Trophoblast cell (in vitro differentiated cells and primary cell): ENCODE results near the gene TMEM185B.

Experiments
- DNase-seq, 2 donors: peaks; one replicate each; pipeline ENCODE4 v3.0.0-alpha.2; 2016
- H2AFZ ChIP-seq: 2 replicates; pipeline ENCODE4 v1.6.1; 2013; ENCODE audit warnings: low read length, moderate library complexity, mild to moderate bottlenecking; ENCODE audit not compliant: insufficient read depth, poor library complexity
- H2AK5ac ChIP-seq: 2 replicates; pipeline ENCODE4 v1.6.1; 2013; ENCODE audit warnings: mild to moderate bottlenecking, low read length
- H2BK120ac ChIP-seq: 2 replicates; pipeline ENCODE4 v1.6.1; 2013; ENCODE audit warnings: low read length, mild to moderate bottlenecking, moderate library complexity; ENCODE audit not compliant: insufficient read depth, poor library complexity
- H2BK12ac ChIP-seq: 2 replicates; pipeline ENCODE4 v1.6.1; 2013; ENCODE audit warnings: mild to moderate bottlenecking, low read length, moderate library complexity
- H2BK5ac ChIP-seq: 2 replicates; pipeline ENCODE4 v1.6.1; 2013; ENCODE audit warnings: low read length, low read depth, moderate library complexity, mild to moderate bottlenecking; ENCODE audit not compliant: poor library complexity
- H3K14ac ChIP-seq: 2 replicates; pipeline ENCODE4 v1.6.1; 2013; ENCODE audit warnings: mild to moderate bottlenecking, low read length
- H3K18ac ChIP-seq: 2 replicates; pipeline ENCODE4 v1.6.1; 2013; ENCODE audit warnings: mild to moderate bottlenecking, low read length
- H3K23ac ChIP-seq: 2 replicates; pipeline ENCODE4 v1.6.1; 2013; ENCODE audit warnings: low read length
- H3K27ac ChIP-seq: 2 replicates; pipeline ENCODE4 v1.5.1; 2013; ENCODE audit warnings: low read depth, mild to moderate bottlenecking, inconsistent platforms, low read length, moderate library complexity
- H3K27me3 ChIP-seq: 2 replicates; pipeline ENCODE4 v1.6.1; 2013; ENCODE audit warnings: inconsistent platforms, mild to moderate bottlenecking, low read length, moderate library complexity; ENCODE audit not compliant: insufficient read depth
- H3K36me3 ChIP-seq, 2 experiments: 1 replicate in 1 of 2; 2 replicates in 1 of 2; pipeline ENCODE4 v1.6.1; 2013; ENCODE audit warnings: low read length in 2 of 2, mild to moderate bottlenecking in 2 of 2, moderate library complexity in 1 of 2; ENCODE audit not compliant: insufficient read depth in 2 of 2, control insufficient read depth in 1 of 2
- H3K4ac ChIP-seq: 2 replicates; pipeline ENCODE4 v1.6.1; 2013; ENCODE audit warnings: low read depth, mild to moderate bottlenecking, low read length, moderate library complexity
- H3K4me1 ChIP-seq, 2 experiments: 1 replicate in 1 of 2; 2 replicates in 1 of 2; pipeline ENCODE4 v1.6.1; 2013; ENCODE audit warnings: low read length in 2 of 2, mild to moderate bottlenecking in 2 of 2, moderate library complexity in 1 of 2; ENCODE audit not compliant: insufficient read depth in 2 of 2, control insufficient read depth in 1 of 2
- H3K4me2 ChIP-seq: 2 replicates; pipeline ENCODE4 v1.6.1; 2013; ENCODE audit warnings: inconsistent platforms, mild to moderate bottlenecking, low read length, moderate library complexity
- H3K4me3 ChIP-seq: 2 replicates; pipeline ENCODE4 v1.5.1; 2013; ENCODE audit warnings: mild to moderate bottlenecking, low read depth, low read length, inconsistent platforms
- H3K79me1 ChIP-seq: one replicate; pipeline ENCODE4 v1.6.1; 2013; ENCODE audit warnings: low read length
- H3K79me2 ChIP-seq: 2 replicates; pipeline ENCODE4 v1.6.1; 2013; ENCODE audit warnings: low read length, mild to moderate bottlenecking; ENCODE audit not compliant: control insufficient read depth, insufficient read depth, poor library complexity
- H3K9ac ChIP-seq: 2 replicates; pipeline ENCODE4 v1.6.1; 2013; ENCODE audit warnings: mild to moderate bottlenecking, low read length
- H3K9me3 ChIP-seq: 2 replicates; pipeline ENCODE4 v1.6.1; 2013; ENCODE audit warnings: low read depth, mild to moderate bottlenecking, control low read depth, inconsistent platforms, low read length; ENCODE audit not compliant: insufficient read depth
- H4K12ac ChIP-seq: 2 replicates; pipeline ENCODE4 v1.6.1; 2013; ENCODE audit warnings: low read depth, mild to moderate bottlenecking, low read length, moderate library complexity
- H4K8ac ChIP-seq: 2 replicates; pipeline ENCODE4 v1.6.1; 2013; ENCODE audit warnings: low read depth, mild to moderate bottlenecking, low read length, moderate library complexity
- H4K91ac ChIP-seq: one replicate; pipeline ENCODE4 v1.6.1; 2013; ENCODE audit warnings: low read depth, mild to moderate bottlenecking, low read length, moderate library complexity
- WGBS: extraction: QIAGEN DNeasy Blood & Tissue Kit; methylation state at CpG from one replicate; pipeline ENCODE4 v1.1.7; 2013; ENCODE audit warnings: missing lambda C conversion rate; ENCODE audit not compliant: insufficient read length, insufficient coverage; ENCODE audit errors: extremely low coverage; 5-methylcytosine and 5-hydroxymethylcytosine counted together

TMEM185B gene

DNA sequence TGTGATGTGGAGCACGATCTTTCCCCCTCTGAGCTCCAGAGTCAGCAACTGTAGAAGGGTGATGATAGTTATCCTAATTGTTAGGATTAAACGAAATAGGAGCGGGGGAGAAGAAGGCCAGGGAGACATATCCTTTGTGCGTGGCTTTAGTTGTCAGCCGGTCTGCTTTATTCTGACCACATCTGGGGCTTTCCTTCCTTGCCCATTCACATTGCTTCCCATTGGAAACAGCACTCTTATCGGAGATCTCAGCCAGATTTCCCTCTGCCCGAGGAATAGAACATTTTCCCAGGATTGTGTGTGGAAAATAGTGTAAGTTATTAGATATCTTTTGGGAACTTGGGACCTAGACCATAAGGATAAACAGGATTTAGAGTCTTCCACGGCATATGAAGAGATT is 31.0 kb upstream of the TMEM185B start:
- H2BK12ac ChIP-seq: no peak overlapping the region
- H2BK120ac ChIP-seq: no peak overlapping the region
- H2AFZ ChIP-seq: no peak overlapping the region
- peaks cover 4% of the 10 kb centered on the region for H3K27me3 ChIP-seq
- no peak overlapping the region for H2AK5ac ChIP-seq
- H3K4me2 ChIP-seq: peak overlapping the region; percentile 96
- peaks cover 2% of the 10 kb centered on the region in 2 experiments for H3K36me3 ChIP-seq
- no peak overlapping the region for H4K8ac ChIP-seq
- no peak overlapping the region for H3K18ac ChIP-seq
- H3K9me3 ChIP-seq: peaks cover 1% of the 10 kb centered on the region
- peaks cover 11% of the 10 kb centered on the region in 2 experiments for H3K4me1 ChIP-seq
- no CpG with 5 or more reads among the region's 8 CpGs for WGBS
- H3K14ac ChIP-seq: no peak overlapping the region
- H3K79me2 ChIP-seq: peaks cover 5% of the 10 kb centered on the region
- no peak overlapping the region for H2BK5ac ChIP-seq
- no peak overlapping the region for H3K23ac ChIP-seq
- no peak overlapping the region for H4K91ac ChIP-seq
- peak overlapping the region; percentile 29 for H3K4ac ChIP-seq
- H3K9ac ChIP-seq: no peak overlapping the region
- no peak overlapping the region for H4K12ac ChIP-seq
- H3K79me1 ChIP-seq: peaks cover 10% of the 10 kb centered on the region
- DNase-seq: no peak
- H3K4me3 ChIP-seq: no peak overlapping the region
- no peak overlapping the region for H3K27ac ChIP-seq

DNA sequence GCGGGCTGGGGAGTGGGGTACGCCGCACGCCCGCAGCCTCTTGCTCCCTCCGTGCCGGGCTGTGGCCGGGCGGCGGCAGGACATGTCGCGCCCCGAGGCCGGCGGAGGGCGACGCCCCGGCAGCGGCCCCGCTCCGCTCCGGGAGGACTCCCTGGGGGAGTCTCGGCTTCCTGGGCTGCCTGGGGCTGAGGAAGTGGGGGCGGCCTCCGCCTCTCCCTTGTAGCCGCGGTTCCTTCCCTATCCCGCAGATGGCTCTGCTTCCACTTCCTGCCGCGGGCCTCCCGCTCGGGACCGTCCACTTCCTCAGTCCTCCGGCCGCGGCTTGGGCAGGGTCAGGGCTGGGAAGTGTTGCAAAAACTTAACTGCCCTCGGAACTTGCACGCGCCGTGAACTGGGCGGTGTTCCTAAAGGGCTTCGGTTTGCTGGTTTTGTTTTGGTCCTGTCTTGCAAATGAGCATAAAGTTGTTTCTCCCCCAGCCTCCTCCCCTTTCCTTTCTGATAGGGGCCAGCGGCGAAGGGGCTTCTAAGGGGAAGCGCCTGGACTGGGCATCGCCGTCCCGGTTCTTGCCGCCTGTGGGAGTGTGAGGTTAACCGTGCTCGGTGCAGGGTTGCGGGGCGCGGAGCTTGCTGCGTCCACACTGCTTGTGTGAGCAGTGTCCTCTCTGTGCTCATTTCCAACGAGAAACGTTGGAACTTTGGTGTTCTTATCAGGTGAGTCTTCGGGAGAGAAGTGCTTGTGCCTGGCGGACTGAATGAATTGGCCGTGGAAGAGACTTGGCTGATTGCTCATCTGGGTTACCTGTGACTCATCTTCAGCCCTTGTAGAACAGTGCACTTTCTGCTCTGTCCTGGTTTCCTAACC is 30.1 kb upstream of the TMEM185B start:
- H2AK5ac ChIP-seq: no peak overlapping the region
- H2AFZ ChIP-seq: peak overlapping the region; percentile 84
- H3K9ac ChIP-seq: peak overlapping the region; percentile 82
- WGBS: no CpG with 5 or more reads among the region's 60 CpGs
- H2BK12ac ChIP-seq: peak overlapping the region; percentile 46
- peaks cover 1 to 2% of the 10 kb centered on the region in 2 experiments for H3K36me3 ChIP-seq
- peaks cover 5% of the 10 kb centered on the region for H3K79me2 ChIP-seq
- peak overlapping the region; percentile 96 for H3K4me2 ChIP-seq
- peak overlapping the region; percentile 43 for H4K12ac ChIP-seq
- peak overlapping the region; percentile 52 for H3K23ac ChIP-seq
- peak overlapping the region; percentile 82 for H3K27ac ChIP-seq
- H3K4me1 ChIP-seq: peaks cover 11% of the 10 kb centered on the region in 2 experiments
- peak; percentile 78 to 81 for DNase-seq
- peak overlapping the region; percentile 71 for H3K18ac ChIP-seq
- peak overlapping the region; percentile 90 for H3K4me3 ChIP-seq
- peaks cover 10% of the 10 kb centered on the region for H3K79me1 ChIP-seq
- H3K14ac ChIP-seq: peak overlapping the region; percentile 93
- H4K91ac ChIP-seq: peak overlapping the region; percentile 90
- peaks cover 4% of the 10 kb centered on the region for H3K27me3 ChIP-seq
- peak overlapping the region; percentile 89 for H2BK5ac ChIP-seq
- peak overlapping the region; percentile 55 for H2BK120ac ChIP-seq
- peak overlapping the region; percentile 51 for H3K4ac ChIP-seq
- H3K9me3 ChIP-seq: peaks cover 1% of the 10 kb centered on the region
- peak overlapping the region; percentile 84 for H4K8ac ChIP-seq

DNA sequence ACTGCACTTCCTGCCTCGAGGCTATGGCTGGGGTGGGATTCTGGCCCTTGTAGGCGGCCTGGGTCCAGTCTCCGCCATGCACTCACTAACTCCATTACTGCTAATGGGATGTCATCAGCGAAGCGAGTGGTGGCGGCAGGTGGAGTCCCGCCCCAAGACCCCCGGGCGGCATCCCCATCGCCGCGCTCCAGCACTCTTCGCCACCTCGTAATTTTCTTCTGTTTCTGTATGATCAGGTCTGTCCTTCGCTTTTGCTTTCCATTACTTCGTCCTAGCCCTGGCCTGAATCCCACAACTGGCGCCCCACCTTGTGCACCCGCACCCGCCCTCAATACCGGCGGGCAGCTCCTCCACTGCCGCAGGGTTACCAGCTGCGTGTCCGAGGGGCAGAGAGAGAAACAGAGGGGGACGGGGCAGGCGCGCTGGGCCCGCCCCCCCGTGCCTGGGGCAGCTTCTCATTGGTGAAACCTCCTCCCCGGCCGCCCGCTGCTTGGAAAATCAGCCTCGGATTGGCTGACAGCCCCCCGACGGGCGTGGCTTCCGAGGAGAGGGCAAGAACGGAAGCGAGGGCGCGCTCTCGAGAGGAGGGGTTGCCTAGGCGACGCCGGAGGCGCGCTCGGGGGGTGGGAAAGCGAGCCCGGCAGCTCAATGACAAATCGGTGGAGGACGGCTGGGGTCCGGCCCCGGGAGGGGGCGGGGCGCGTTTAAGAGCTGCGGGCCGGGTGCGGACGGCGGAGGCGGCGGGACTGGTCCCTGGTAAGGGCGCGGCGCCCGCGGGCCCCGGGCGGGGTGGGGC is 29.2 kb upstream of the TMEM185B start, which contains the start of gene RALB:
TSS of gene RALB (plus strand) at position 628 of the 796 bp plus-strand sequence. CDS start 25,813 bp downstream, outside the sequence.
- WGBS: no CpG with 5 or more reads among the region's 71 CpGs
- Histone ChIP-seq H3K23ac (peak within 1 kb of the TSS; percentile 52), H3K14ac (peak within 1 kb of the TSS; percentile 93), H3K4me2 (peak within 1 kb of the TSS; percentile 96), H4K8ac (peak within 1 kb of the TSS; percentile 84), H3K4me1 (peaks cover 11% of the 10 kb centered on the region in 2 experiments), H3K9ac (peak within 1 kb of the TSS; percentile 82), H3K36me3 (no peaks in the 10 kb centered on the region), H2AK5ac (no peak within 1 kb of the TSS), H2AFZ (peak within 1 kb of the TSS; percentile 84), H2BK12ac (peak within 1 kb of the TSS; percentile 46), H3K27ac (peak within 1 kb of the TSS; percentile 82), H2BK120ac (peak within 1 kb of the TSS; percentile 55), H3K79me1 (peaks cover 10% of the 10 kb centered on the region), H3K4ac (peak within 1 kb of the TSS; percentile 51), H4K12ac (peak within 1 kb of the TSS; percentile 43), H2BK5ac (peak within 1 kb of the TSS; percentile 89), H3K9me3 (peaks cover 1% of the 10 kb centered on the region), H3K27me3 (peaks cover 4% of the 10 kb centered on the region), H3K4me3 (peak within 1 kb of the TSS; percentile 90), H3K79me2 (peaks cover 5% of the 10 kb centered on the region), H3K18ac (peak within 1 kb of the TSS; percentile 71), H4K91ac (peak within 1 kb of the TSS; percentile 90)
- DNase-seq: peak; percentile 99 to 100

DNA sequence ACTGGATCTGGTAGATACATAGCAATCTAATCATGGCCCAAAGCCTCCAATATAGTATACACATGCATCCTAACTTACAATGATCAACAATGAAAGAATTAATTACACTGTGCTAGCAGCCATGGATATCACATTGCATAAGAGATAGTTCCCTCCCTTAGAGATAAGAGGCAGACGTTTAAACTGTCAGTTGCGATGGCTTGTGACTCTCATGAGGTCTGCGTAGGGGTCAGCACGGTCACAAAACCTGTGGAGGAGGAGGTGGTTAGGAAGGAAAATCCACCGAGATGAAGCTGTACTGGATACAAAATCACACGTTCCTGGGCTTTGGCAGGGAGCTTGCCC is 28.7 kb upstream of the TMEM185B start:
- Histone ChIP-seq H3K79me1 (peaks cover 10% of the 10 kb centered on the region), H2BK5ac (no peak overlapping the region), H3K4me3 (peak overlapping the region; percentile 69), H3K9me3 (peaks cover 1% of the 10 kb centered on the region), H4K8ac (no peak overlapping the region), H3K27ac (peak overlapping the region; percentile 23), H2BK120ac (no peak overlapping the region), H2AFZ (no peak overlapping the region), H3K27me3 (peaks cover 4% of the 10 kb centered on the region), H3K4me1 (peaks cover 11 to 13% of the 10 kb centered on the region in 2 experiments), H3K36me3 (no peaks in the 10 kb centered on the region), H3K23ac (no peak overlapping the region), H4K12ac (no peak overlapping the region), H3K18ac (no peak overlapping the region), H2BK12ac (no peak overlapping the region), H3K14ac (no peak overlapping the region), H3K9ac (no peak overlapping the region), H3K4me2 (peak overlapping the region; percentile 72), H3K4ac (no peak overlapping the region), H4K91ac (peak overlapping the region; percentile 41), H2AK5ac (no peak overlapping the region), H3K79me2 (peaks cover 5% of the 10 kb centered on the region)
- WGBS: no CpG with 5 or more reads among the region's 6 CpGs
- DNase-seq: peak in 1 of 2 donors; percentile 34
